ENCODE data around the gene KLHL22.
"Not testable (repeated sequence)": the region's sequence is repeated elsewhere in the genome, so short reads cannot be mapped to it uniquely, and the experiment has no call there.

The KLHL22 gene

GRCh38 chr22:20471126-20471833, 24.3 kb downstream of the KLHL22 start:
- DNase-seq (ENCODE audit: low read depth): no peak

GRCh38 chr22:20470525-20470924, 25.1 kb downstream of the KLHL22 start:
- DNase-seq (ENCODE audit: low read depth): not testable (repeated sequence)

DNA sequence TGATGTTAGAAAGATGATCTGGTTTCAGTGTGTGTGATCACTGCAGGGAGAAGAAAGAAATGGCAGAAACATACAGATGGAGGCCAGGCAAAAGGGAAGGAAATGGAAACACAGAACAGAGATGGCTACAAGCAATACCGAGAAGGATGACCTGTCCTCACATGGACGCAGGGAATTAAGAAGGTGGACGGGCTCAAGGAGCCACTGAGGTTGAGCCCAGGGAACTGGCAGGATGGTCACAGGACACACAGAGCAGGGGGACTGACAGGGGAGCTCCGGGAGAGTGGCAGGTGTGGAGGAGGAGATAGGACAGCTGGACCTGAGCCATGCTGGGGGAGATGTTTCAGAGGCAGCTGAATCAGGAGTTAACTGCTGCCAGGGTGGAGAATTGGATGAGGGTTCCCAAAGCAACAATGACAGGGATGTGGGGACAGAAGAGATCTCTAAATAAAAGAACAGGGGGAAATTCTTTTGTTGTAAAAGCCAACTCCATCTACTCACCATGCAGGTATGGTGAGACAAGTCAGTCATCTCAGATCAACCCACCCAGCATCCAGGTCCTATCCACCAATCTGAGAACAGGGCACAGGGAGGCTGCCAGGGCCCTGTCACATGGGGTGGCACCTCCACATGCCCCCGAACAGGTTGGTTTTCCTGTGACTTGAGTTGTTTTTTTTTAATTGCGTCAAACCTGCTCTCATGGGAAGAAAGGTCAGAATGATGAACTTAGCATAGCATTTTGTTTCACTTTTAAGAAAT, 26.3 kb downstream of the KLHL22 start:
- DNase-seq (ENCODE audit: low read depth): no peak

GRCh38 chr22:20466659-20467379, 28.8 kb downstream of the KLHL22 start:
- no peak for DNase-seq (ENCODE audit: low read depth)

DNA sequence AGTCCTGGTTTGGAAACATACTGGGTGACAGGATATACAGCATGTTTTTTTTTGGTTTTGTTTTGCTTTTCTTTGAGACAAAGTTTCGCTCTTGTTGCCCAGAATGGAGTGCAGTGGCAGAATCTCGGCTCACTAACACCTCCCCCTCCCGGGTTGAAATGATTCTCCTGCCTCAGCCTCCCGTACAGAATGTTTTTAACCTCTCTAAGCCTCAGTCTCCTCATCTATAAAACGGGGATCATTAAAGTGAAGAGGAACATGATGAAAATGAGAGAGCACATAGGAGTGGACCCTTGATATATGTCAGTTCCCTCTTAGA, 29.9 kb downstream of the KLHL22 start:
- no peak for DNase-seq (ENCODE audit: low read depth)

- no peak for DNase-seq (ENCODE audit: low read depth)
Observed at GRCh38 chr22:20464912-20465758, 30.5 kb downstream of the KLHL22 start.

DNA sequence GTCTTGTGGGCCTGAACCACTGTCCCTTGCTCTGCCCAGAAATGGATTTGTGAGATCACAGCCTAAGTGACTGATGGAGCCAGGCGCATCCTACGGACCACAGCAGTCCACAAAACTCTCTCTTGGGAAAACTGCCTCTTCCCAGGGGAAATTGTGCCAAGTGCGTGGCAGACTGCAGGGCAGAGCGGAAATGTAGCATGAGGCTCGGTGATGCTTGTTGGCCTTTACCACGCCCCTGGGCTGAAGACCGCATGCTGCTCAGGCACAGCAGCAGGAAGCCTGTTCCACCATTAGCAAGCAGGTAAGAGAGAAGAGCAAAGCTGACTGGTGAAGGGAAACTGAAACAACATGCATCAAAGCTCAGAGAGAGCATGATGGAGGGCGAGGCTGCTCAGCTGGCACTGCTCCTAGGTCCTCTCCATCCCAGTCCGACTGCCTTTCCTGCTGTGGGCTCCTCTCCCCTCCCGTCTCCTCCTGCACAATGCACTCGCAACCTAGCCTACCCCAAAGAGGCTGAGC, 31.4 kb downstream of the KLHL22 start:
- DNase-seq (ENCODE audit: low read depth): no peak

DNA sequence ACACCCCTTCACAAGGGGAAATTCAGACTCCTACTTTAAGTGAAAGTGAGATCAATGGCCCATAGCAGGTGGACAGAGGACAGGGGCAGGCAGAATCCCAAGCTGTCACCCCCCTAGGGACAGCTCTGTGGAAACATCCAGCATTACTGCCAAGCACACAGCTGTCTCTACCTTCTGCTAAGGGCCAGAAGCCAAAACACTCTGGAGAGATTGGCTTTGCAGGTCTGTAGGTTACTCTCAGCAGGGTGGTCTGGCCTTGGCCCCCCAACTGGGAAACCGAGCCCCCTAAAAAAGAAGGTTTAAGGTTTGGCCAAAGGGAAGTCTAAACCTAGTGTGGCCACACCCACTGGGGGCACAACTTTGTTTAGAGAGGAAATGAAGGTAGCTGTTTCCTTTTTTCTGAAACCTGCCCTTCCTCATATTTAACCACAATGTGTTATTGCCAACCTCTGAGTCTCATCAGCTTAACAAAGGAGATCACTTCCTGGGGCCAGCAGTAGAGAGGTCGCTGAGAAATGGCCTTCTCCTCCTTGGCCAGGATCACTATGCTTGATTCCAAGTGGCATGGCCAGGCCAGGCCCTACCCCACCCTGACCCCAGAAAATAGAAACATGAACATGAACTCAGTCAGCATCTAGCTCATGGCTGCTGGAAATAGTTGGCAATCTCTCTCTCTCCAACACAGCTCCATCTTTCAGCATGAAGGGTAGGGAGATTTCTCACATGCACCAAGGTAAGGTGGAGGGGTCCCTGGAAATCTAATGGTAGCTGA, 32.1 kb downstream of the KLHL22 start:
- DNase-seq (ENCODE audit: low read depth): no peak

DNA sequence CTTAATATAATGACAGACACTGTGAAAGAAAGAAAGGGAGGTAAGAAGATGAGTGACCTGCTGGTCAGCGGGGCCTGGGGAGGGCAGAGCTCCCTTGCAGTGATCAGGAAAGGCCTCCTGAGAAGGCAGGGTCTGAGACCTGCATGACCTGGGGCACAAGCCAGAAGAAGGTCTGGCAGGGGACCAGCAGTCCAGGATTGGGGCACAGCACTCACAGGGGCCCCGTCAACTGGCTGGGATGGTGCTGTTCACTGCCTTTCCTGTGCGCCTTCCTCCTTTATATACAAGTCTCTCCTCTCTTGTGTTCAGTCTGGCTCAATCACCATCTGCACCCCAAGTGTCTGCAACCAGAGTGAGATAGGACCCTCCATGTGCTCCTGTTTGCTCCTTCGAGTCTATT, 35.7 kb downstream of the KLHL22 start:
- DNase-seq (ENCODE audit: low read depth): no peak

DNA sequence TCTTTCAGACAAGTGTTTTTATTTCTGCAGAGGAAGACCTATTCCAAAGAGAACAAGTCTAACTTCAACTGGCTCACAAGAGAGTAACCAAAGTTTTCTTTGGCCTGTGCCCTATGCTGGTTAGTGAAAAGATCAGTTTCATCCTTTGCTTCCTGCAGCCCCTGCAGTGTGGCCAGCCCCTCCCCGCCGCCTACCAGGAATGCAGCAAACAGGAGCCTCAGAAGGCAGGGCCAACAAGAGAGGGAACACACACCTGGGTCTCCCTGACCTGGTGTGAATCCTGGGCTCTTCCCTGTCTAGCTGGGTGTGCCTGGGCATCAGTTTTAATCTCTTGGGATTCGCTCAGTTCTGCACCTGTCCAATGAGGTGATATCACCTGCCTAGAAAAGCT, 36.4 kb downstream of the KLHL22 start:
- DNase-seq (ENCODE audit: low read depth): no peak

DNA sequence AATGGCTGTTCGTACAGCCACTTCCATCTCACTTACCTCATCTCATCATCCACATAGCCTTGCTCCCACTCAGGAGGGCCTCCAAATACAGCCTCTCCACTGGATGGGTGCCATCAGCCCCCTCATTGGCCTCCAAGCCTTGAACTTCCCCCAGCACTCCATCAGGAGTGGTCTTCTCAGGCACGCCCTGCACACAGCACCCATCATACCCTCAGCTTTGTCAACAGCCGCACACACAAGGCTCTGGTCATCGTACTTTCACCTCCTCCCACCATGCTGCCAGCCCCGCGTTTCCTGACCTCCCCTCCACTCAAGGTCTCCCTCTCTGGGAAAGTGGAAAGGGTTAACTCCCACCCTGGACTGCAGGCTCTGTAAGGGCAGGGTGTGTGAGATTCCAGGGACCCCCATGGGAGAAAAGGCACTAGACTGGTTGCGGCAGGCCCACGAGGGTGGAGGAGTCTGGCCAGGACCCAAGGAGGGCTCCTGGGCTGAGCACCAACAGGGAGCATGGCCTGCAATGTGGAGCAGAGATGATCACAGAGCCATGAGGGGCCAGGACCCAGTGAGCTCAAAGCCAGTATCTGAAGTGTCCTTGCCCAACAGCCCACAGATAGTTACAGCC, 37.0 kb downstream of the KLHL22 start:
- no peak for DNase-seq (ENCODE audit: low read depth)

DNA sequence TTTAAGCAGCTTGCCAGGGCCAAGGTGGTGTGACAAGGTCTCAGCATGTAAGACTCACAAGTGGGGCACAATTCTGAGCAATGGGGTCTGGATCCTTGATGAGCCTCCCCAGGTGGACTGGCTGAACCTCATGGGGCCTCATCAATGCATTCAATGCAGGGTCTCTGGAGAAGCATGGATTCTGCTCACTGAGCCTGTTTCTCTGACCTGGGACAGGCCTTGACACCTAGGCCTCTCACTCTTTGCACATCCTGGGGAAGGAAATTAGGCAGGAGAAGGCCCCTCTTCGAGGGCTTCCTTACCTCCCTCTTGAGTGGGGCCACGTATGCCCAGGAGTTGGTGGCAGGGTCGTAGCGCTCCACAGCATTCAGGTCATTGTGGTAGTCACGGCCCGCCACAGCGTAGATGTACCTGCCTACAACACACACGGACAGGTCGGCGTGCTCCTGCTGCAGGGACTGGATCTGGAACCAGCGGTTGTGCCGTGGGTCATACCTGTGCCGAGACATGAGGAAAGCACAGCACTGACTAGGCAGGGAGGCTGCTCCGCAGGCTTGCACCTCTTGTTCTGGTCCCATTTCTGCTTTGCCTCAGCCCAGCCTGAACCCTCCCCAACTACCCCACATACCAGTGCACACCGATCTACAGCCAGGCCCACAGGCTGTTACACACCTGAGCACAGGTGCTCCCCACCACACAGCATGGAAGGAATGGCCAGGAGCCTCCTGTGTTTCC, 37.9 kb downstream of the KLHL22 start:
- no peak for DNase-seq (ENCODE audit: low read depth)

DNA sequence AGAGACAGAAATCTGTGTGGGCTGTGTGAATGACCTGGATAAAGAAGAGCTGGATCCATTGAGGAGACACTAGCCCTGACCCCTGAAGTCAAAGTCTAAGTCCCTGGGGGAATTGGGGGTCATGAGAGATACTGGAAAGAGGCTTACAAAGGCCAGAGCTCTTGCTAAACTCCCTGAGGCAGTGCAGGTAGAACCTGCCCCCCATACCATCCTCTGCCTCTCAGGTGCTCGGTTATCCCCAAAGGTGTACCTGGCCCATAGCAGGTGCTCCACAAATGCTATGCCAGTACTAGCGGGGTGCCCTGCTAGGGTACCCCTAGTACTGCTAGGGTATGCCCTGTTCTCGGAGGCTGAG, 38.9 kb downstream of the KLHL22 start:
- DNase-seq (ENCODE audit: low read depth): no peak

DNA sequence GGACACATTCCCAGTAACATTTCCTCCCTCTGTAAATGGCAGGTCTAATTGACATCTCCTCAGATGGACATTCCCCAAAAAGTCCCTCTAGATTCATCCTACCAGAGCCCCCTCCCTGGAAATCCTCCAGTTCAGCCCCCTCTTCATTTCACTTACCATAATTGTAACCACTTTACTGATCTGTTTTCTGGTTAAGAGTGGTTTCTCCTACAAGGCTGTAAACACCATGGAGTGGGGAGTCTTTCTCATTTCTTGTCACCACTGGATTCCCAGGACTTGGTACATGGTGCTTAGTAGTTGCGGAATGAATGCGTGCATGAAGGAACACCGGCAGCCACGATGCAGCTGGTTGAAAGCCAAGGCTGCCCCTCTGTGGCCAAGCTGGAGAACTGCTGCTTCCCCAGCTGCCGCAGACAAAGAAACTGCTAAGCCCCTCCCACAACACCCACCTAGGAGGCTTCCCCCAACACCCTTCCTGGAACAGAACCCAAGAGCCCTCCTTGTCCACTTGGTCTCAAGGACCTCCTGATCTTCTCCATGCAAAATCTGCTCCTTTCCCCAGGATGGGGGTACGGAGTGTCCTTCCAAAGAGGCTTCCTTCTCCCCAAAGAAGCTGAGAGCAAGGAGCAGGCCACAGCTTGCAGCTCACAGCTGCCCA, 39.4 kb downstream of the KLHL22 start:
- DNase-seq (ENCODE audit: low read depth): peak; percentile 80

DNA sequence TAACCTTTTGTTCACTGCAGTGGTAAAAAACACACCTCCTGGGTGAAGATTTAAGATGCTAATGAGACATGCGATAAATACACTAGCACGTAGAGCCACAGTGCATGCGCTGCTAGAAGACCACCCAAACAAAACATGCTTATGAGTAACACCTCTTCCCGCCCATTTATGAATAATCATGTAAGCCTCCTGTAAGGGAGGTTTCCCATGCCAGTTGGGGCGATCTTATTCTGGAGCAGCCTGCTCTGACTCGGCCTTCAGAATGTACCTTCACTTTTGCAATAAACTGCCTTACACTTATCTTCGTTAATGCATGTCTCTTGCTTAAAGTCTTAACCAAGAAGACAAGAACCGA, 39.9 kb downstream of the KLHL22 start:
- DNase-seq (ENCODE audit: low read depth): no peak

DNA sequence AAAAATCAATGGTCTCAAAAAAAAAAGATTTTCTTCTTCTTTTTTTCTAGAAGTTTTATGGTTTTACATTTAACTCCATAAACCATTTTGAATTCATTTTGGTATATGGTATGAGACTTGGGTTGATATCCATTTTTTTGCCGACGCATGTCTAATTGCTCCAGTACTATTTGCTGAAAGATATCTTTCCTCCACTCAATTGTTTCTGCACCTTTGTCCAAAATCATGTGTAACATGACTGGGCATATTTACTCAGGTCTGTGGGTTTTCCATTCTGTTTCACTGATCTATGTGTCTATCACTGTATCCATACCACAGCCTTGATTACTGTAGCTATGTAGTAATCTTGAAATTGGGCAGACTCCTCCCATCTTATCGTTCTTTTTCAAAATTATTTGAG, 42.4 kb downstream of the KLHL22 start:
- DNase-seq (ENCODE audit: low read depth): no peak

DNA sequence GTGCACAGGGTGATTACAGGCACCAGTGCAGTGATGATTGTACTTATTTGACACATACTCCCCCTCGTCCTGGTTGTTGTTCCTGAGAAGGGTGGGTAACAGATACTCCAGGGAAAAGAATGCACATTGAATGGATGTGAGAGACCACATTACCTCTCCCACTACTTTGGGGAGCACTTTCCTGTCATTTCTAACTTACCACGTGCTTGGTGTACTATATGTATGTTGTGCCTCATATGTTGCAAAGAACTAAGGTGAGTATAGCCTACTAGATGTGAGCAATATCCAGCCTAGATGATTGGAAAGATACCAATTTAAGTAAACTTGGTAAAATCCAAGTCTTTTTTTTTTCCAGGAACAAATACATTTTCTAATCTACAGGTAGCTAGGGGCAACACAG, 43.7 kb downstream of the KLHL22 start:
- DNase-seq (ENCODE audit: low read depth): no peak

DNA sequence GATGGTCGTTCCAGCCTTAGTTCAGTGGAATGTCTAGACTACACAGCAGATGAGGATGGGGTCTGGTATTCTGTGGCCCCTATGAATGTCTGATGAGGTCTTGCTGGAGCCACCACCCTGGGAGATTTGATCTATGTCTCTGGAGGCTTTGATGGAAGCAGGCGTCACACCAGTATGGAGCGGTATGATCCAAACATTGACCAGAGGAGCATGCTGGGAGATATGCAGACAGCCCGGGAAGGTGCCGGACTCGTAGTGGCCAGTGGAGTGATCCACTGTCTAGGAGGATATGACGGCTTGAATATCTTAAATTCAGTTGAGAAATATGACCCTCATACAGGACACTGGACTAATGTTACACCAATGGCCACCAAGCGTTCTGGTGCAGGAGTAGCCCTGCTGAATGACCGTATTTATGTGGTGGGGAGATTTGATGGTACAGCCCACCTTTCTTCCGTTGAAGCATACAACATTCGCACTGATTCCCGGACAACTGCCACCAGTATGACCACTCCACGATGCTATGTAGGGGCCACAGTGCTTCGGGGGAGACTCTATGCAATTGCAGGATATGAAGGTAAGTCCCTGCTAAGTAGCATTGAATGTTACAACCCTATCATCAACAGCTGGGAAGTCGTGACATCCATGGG, 44.3 kb downstream of the KLHL22 start:
- DNase-seq (ENCODE audit: low read depth): not testable (repeated sequence)

GRCh38 chr22:20450551-20450906, 45.1 kb downstream of the KLHL22 start:
- DNase-seq (ENCODE audit: low read depth): no peak
